Measurements from ENCODE around the gene TNIP3.

- no peak for TF ChIP-seq CTCF (IDR thresholded peaks at IDR 0.05)
- TF ChIP-seq EZH2phosphoT487 (IDR thresholded peaks at IDR 0.05) = no peak
- TF ChIP-seq EZH2 (IDR thresholded peaks at IDR 0.05) = no peak
Measured at GRCh38 chr4:121176082-121176934, 12.2 kb upstream of the TNIP3 start.
